A204.1 (cell line): Measurements from ENCODE around the gene BCAS1.

Experiments used
- FAIRE-seq: peaks from 2 replicates; lab custom pipeline; 2012; peaks lifted over from hg19 to GRCh38; lab: Jason Lieb, UNC

Gene BCAS1

GRCh38 chr20:54076259-54076658 is 5.9 kb upstream of the BCAS1 start:
- FAIRE-seq = no peak

DNA sequence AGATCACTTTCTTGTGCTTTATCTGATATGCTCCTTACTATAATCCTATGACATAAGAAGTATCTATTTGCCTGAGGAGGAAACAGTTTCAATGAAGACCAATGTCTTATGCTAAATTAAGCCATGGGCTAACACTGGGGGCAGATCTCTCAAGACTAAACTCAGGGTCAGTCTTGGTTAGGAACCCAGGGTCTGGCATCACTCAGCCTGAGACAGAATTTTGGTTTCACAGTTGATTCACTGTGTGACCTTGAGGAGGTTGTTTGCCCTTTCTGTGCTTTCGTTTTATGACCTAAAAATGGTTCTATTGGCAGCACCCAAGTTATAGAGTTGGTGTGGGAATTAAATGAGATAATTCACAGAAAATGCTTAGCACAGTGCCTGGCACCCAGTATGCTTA is 4.9 kb upstream of the BCAS1 start:
- no peak for FAIRE-seq

DNA sequence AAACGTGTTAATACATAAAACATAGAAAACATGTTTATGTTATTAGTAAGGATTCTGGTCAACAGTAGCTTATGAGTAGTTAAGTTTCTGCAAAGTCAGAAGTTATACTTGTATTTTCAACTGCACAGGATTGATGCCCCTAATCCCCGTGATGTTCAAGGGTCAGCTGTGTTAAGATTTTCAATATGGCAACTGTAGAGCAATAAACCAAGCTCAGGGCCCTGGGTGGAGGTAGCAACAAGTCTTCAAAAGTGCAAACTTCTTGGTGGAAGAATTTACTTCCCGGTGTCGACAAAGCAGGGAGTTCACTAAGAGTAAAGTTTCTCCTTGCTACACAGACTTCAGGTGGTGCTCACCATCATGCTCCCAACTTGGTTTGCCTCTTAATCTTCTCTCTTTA is 4.1 kb upstream of the BCAS1 start:
- FAIRE-seq = no peak

DNA sequence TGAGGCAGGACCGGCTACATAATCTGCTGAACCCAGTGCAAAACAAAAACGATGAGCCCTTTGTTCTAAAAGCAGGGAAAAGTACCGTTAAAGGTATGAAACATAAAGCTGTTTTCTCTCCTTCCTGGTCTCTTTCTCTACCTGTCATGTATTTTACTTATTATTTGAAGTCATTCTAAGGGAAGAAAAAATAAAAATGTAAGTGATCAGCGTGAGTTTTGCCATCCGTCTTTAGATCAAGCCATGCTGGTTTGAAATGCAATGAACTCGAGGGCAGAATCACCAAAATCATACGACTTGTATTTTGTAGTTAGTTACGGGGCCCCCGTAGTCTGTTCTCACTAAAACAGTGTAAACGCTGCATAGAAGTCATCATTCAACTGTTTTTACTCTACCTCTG is 2.9 kb upstream of the BCAS1 start:
- FAIRE-seq = no peak

DNA sequence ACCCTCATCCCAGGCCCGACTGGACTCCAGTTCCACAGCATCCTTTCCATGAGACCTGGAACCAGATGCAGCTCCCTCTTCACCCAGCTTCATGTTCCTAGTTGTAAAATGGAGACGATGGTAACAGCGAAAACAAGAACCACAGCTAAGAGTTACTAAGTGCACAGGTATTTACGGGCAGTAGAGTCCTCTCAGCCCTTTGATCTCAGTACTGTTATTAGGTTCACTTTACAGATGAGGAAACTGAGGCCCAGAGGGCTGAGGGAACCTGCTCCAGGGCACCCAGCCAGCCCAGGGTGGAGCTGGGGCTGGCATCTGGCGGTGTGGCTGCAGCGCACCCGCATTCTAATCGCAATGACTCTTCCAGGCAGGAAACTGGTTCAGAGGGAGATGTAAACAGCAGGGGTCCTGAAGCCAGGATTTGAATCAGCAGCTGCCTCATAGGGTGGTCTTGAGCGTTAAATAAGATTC is 858 bp downstream of the BCAS1 start:
- FAIRE-seq = no peak

DNA sequence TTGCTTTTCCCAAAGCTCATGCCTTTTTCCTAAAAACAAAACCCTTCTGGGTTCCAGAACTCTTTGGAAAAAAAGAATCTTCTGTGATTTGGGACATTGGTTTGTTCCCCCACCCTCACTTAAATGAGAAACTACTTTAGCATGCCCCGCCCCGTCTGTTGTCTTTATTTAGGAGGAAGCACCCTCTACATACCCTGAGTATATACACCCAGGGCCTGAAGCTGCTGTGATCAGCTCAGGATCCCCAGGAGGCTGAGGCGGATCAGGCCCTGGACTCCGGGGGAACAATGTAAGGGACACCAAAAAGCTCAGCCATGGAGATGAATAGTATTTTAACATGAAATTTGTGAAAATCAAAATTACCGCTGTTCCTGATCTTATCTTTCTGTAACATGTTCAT is 1.4 kb downstream of the BCAS1 start:
- no peak for FAIRE-seq

DNA sequence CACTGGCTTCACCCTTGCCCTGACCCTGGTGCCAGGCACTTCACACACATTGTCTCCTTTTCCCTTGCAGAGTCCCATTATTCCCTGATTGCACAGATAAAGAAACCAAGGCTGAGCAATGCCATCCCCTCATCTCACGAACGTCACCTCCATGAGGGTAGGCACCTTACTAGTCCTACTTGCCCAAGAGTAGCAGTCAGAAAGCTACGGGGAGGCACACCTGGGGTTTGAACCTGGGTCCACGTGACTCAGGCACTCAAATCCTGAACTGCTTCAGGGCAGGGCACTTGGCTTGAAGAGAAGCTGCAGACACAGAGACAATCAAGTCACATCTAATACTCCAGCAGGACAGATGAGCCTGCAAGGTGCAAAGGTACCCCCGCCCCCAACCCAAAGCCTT is 1.9 kb downstream of the BCAS1 start:
- FAIRE-seq = no peak

- no peak for FAIRE-seq
Observed at GRCh38 chr20:54067606-54068174, 2.7 kb downstream of the BCAS1 start.

- no peak for FAIRE-seq
Observed at GRCh38 chr20:54065601-54066038, 4.8 kb downstream of the BCAS1 start.

DNA sequence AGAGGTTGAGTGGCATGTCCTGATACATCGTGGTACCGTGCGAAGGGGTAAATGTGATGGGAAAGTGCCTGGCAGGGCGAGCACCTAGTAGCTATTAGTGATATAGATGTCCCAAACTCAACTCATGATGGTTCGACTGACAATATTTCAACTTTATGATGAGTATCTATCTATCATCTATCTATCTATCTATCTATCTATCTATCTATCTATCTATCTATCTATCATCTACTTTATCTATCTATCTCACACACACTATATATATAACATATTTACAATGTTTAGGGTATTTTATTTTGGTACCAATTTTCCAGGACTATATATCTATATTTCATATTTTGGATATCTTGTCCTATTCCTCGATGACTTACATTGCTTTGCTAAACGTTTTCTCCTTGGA is 5.5 kb downstream of the BCAS1 start:
- FAIRE-seq = no peak

GRCh38 chr20:54063992-54064676 is 6.3 kb downstream of the BCAS1 start:
- no peak for FAIRE-seq

DNA sequence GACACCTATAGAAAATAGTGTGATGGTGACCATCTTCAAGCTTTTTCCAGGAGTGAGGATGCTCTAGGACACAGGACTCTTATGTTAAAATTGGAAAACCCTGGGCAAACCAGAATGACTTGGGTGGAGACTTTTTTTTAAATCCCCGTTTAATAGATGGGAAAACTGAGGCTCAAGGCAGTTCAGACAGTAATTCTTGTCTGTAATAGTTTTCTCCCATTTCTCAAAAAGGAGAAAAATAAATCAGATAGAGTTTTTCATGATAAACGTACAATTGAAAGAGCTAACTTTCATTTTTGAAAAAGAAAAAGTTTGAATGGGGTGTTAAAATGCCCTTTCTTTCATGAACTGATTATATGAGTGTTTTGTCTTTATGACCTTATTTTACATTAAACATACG is 6.8 kb downstream of the BCAS1 start:
- FAIRE-seq = no peak

DNA sequence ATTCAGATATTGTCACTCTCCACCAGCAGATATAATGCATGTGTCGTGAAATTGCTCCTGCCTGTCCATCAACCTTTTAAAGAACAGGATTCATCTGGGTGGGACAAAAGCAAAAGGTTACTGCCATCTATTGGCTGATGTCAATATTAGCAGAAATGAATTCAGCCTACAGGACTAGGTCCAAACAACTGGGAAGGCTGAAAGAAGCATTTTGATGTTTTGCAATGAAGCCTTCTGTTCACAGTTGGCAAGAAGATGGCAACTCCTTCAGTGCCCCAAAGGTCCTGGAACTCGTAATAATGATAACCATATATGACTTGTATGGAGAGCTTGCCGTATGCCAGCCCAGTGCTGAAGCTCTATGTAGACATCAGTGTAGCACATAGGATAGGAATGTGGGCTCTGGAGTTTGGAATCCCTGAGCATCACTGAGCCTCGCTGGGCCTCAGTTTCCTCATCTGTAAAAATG is 7.5 kb downstream of the BCAS1 start:
- peak; percentile 88 for FAIRE-seq

DNA sequence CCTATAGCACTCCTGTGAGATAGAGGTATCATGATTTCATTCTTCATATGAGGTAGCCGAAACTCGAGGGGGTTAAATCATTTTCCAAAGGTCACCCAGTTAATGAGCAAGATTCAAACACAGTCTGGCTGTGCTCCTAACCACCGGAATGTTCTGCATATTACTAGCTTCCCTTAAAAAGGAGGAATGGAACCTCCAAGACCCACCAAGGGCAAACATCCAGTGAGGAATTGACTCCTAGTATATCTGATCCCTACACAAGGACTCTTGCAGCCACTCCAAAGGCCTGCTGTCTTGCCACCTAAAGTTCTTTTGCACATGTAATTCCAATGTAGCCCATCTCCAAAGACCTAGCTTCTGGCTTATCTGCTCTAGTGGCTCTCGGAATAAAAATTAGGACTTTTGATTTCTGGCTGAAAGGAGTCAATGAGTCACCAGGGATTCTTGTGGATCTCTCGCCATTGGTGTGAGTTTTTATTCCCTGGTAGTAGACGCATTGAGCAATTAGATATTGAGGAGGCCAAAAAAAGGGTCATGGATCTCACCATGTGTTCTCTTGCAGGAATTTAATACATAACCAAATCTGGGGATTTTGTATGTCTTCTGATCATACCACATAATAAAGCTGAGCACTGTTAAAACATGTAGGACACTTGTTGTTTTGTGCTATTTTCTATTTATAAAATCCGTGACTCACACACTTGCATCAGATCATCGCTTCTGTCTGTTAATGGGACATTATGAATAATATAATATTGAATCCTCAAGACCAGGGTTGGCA is 9.1 kb downstream of the BCAS1 start:
- no peak for FAIRE-seq

DNA sequence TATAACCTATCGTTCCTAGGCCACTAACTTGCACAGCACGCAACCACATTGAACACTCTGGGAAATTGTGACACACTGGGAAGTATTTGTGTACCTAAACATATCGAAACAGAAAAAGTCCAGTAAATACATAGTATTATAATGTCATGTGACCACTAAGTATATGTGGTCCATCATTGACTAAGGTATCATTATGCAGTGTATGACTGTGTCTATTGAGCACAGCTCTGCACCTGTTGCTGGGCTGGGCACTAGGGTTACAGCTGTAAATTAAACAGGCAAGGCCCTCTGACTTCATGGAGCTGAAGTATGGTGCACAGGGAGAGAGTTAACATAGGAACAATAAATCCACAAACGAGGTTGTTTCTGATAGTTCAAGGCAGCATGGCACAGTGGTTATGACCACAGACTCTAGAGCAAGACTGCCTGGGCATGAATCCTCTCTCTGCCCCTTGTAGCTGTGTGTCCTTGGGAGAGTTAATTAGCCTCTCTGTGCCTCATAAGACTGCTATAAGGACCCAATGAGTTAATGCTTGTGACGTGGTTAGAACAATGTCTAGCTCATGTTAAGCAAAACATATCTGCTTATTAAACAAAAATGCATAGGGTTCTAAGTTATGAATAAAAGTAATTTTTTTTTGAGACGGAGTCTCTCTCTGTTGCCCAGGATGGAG is 10.6 kb downstream of the BCAS1 start:
- FAIRE-seq = no peak

DNA sequence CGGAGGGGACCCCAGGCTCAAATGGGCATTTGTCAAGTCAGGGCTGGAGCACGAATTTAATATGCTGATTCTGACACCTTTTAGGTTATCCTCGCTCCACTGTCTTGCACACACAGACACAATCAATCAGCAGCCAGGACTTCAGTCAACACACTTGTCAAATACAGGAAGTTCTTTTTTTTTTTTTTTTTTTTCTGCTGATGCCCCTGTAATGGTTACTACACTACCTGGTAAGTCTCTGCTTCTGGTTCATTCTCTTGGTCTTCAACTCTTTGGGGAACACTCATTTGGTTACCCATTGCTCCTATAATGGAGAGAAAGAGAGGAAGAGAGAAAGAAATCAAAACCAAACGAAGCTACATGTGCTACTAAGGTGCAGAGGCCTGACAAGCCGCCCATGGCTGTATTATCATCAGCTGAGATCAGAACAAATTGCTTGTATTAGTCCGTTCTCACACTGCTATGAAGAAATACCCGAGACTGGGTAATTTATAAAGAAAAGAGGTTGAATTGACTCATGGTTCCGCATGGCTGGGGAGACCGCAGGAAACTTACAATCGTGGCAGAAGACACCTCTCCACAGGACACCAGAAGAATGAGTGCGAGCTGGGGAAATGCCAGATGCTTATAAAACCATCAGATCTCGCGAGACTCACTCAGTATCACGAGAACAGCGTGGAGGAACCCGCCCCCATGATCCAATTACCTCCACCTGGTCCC is 11.8 kb downstream of the BCAS1 start:
- no peak for FAIRE-seq

- no peak for FAIRE-seq
Observed at GRCh38 chr20:54056762-54057639, 13.4 kb downstream of the BCAS1 start.

DNA sequence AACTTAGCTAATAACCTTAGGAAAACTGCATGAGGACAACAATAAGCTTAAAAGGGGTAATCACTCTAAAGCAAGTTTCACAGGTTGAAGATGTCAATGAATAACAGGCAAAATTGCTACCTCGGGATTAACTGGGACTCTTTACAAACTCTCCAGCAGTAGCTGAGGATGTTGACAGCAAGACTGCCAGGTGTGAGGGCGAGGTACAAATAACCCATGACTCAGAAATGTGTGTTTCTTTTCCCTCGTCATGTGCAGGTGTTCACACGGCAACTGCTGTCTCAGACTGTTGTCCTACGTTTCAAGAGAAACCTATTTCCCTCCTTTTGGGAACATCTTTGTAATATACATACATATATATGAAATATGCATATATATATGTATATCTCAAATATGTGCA is 15.9 kb downstream of the BCAS1 start:
- no peak for FAIRE-seq

- no peak for FAIRE-seq
Observed at GRCh38 chr20:54051068-54051467, 19.3 kb downstream of the BCAS1 start.

DNA sequence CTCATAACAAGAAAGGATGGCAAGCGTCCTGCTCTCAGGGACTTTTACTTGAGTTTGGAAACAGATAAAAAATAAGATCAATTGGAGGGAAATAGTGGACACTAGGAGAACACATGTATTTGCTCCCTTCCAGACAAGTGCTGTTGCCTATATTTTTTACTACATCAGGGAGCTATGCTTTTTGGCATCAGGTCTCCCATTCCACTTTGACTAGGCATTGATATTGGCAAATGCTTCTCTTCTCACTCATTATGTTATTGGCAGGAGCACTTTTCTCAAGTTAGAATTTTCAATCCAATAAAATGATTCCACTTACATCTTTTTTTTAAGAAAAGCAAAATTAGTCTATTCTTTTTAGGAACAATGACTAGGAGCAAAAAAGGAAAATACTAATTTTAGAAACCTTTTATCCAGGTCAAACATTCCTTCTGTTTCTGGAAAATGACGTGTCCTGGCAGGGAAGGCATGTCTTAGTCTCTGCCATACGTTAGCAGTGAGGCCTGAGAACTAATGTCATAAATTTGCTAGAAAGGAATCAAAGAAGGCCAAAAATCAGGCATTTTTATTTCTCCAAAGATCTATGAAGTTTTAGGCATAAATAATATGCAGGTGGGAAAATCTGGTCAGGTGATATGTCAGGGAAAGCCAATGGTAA is 21.4 kb downstream of the BCAS1 start:
- no peak for FAIRE-seq

- no peak for FAIRE-seq
Observed at GRCh38 chr20:54048481-54048880, 21.9 kb downstream of the BCAS1 start.
